OCI-LY1 (cell line): ENCODE measurements around the gene PRDM1.

ENCODE experiments used
- EZH2 ChIP-seq: fragments of 200-600 bp; sonication (generic), shearing (Covaris generic); IDR thresholded peaks from 2 replicates; pipeline ENCODE4 v1.8.0; 2017; ENCODE audit warnings: borderline replicate concordance, mixed run types, mild to moderate bottlenecking, antibody characterized with exemption, low read length, moderate library complexity, mixed read lengths
- TF ChIP-seq, protein P1 (sequence below): fragments of 200-600 bp; sonication (generic), shearing (Covaris generic); IDR thresholded peaks from 2 replicates; pipeline ENCODE4 v1.5.1; 2017; ENCODE audit warnings: mild to moderate bottlenecking, antibody characterized with exemption, low read length, moderate library complexity, mixed read lengths

DNA sequence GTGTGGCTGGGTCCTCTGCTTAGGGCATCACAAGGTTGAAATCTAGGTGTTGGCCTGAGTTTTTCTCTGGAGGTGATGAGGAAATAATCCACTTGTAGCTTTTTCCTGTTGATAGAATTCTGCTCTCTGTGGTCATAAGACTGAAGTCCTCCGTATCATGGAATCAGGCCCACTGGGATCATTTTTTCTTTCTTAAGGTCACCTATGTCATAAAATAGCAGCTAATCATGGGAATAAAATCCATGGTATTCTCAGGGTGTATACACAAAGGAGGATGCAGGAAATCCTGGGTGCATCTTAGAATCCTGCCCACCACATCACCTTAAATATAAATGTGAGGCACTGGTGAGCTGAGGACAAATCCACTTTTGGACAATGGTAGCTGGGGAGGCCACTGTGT, 72.7 kb downstream of the PRDM1 start:
- TF ChIP-seq, protein P1, sequence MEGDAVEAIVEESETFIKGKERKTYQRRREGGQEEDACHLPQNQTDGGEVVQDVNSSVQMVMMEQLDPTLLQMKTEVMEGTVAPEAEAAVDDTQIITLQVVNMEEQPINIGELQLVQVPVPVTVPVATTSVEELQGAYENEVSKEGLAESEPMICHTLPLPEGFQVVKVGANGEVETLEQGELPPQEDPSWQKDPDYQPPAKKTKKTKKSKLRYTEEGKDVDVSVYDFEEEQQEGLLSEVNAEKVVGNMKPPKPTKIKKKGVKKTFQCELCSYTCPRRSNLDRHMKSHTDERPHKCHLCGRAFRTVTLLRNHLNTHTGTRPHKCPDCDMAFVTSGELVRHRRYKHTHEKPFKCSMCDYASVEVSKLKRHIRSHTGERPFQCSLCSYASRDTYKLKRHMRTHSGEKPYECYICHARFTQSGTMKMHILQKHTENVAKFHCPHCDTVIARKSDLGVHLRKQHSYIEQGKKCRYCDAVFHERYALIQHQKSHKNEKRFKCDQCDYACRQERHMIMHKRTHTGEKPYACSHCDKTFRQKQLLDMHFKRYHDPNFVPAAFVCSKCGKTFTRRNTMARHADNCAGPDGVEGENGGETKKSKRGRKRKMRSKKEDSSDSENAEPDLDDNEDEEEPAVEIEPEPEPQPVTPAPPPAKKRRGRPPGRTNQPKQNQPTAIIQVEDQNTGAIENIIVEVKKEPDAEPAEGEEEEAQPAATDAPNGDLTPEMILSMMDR: no peak
- TF ChIP-seq EZH2: no peak
